ENCODE measurements around the gene HPS1.

Gene HPS1

DNA sequence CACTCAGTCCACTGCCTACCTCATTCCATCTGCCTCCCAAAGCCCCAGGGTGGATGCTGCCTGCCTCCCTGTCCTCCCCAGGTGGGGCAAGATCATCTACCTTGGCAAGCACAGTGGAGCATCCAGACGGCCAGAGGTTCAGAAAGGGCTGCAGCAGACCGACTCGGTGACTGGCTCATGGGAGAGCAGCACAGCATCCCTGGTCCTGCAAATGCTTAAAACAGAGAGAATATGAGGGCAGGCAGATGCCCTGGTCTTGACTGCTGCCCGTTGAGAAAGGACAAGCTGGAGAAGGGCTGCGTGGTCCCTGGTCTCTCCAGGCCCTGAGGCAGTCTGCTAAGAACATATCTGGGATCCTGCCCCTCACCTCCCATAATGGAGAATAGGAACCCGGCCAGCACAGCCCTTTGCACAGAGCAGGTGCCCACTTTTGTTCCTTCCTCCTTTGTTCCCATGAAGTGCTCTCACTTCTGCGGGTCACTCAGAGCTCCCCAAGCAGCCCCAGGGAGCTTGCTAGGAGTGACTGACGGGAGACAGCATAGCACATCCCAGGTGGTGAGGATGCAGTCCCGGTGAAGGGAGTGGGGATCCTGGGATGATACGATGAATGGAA, 1.4 kb downstream of the HPS1 start:
- Histone ChIP-seq H3K4me2 (ENCODE audit: low read length) (peak overlapping the region; percentile 86), H3K4me1 (ENCODE audit: control insufficient read depth, low read length) (peaks cover 27% of the 10 kb centered on the region), H3K79me2 (ENCODE audit: control insufficient read depth, low read length) (peaks cover 39% of the 10 kb centered on the region), H3K36me3 (ENCODE audit: control insufficient read depth, low read length) (peaks cover 59% of the 10 kb centered on the region), H4K20me1 (ENCODE audit: control insufficient read depth, insufficient read depth, low read depth, low read length) (peaks cover 7% of the 10 kb centered on the region), H3K27me3 (ENCODE audit: control insufficient read depth, low read length) (no peaks in the 10 kb centered on the region; the same call in 1 of the 2 replicates), H3K9me2 (replicated peaks; ENCODE audit: control insufficient read depth, low read length) (no peaks in the 10 kb centered on the region), H3K4me3 (ENCODE audit: low read length) (peak overlapping the region; percentile 95), H3K27ac (ENCODE audit: low read depth, low read length) (no peak overlapping the region), H3K9me3 (ENCODE audit: control insufficient read depth, insufficient read depth, low read length) (peaks cover 5% of the 10 kb centered on the region; the same call in 1 of the 2 replicates), H3F3A (ENCODE audit: control insufficient read depth, insufficient read depth) (peaks cover 6% of the 10 kb centered on the region; the same call in 1 of the 2 replicates)
- TF ChIP-seq EZH2phosphoT487 (IDR thresholded peaks at IDR 0.05; ENCODE audit: borderline replicate concordance, low read length), result no peak
- no peak for TF ChIP-seq CTCF (IDR thresholded peaks at IDR 0.05; ENCODE audit: low read depth, low read length, poor library complexity, severe bottlenecking)

DNA sequence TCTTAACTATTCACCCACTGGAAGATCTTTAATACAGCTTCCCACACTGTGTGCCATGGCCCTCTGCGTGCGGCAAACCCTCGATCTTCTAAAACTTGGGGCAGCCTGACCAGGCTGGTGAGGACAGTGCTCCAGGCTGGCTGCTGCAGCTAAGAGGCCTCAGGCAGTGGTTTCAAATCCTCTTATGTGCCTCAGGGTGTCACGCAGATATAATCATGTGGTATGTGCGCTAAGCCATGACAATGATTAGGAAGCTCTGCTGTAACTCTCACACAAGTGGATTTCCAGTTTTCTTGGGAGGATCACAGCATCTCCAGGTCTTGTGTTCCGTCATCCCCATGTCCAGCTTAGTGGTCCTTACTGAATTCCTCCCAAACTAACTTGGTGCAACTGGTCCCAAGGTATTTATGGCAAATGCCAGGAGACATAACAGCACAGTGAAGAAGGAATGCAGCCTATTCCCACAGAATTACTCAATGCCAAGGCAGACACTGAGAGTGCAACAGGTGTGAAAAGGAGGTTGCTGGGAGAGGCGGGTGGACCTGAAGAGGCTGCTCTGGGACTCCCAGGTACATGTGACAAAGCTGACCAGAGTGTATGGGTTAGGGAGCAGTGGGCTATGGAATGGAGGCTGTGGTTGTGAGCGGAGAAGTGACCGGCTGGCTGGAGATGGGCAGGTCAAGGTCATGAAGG, 2.3 kb downstream of the HPS1 start:
- no peak for TF ChIP-seq EZH2phosphoT487 (IDR thresholded peaks at IDR 0.05; ENCODE audit: borderline replicate concordance, low read length)
- no peak for TF ChIP-seq CTCF (IDR thresholded peaks at IDR 0.05; ENCODE audit: low read depth, low read length, poor library complexity, severe bottlenecking)
- peaks cover 39% of the 10 kb centered on the region for H3K79me2 ChIP-seq (ENCODE audit: control insufficient read depth, low read length)
- no peak overlapping the region for H3K4me3 ChIP-seq (ENCODE audit: low read length)
- H3K9me3 ChIP-seq (ENCODE audit: control insufficient read depth, insufficient read depth, low read length), result peaks cover 5% of the 10 kb centered on the region; the same call in 1 of the 2 replicates
- no peak overlapping the region for H3K27ac ChIP-seq (ENCODE audit: low read depth, low read length)
- peaks cover 27% of the 10 kb centered on the region for H3K4me1 ChIP-seq (ENCODE audit: control insufficient read depth, low read length)
- no peaks in the 10 kb centered on the region; the same call in 1 of the 2 replicates for H3K27me3 ChIP-seq (ENCODE audit: control insufficient read depth, low read length)
- H3K4me2 ChIP-seq (ENCODE audit: low read length), result peak overlapping the region; percentile 17; the same call in 1 of the 2 replicates
- H3F3A ChIP-seq (ENCODE audit: control insufficient read depth, insufficient read depth), result peaks cover 6% of the 10 kb centered on the region; the same call in 1 of the 2 replicates
- H3K9me2 ChIP-seq (replicated peaks; ENCODE audit: control insufficient read depth, low read length), result no peaks in the 10 kb centered on the region
- peaks cover 7% of the 10 kb centered on the region for H4K20me1 ChIP-seq (ENCODE audit: control insufficient read depth, insufficient read depth, low read depth, low read length)
- peaks cover 67% of the 10 kb centered on the region for H3K36me3 ChIP-seq (ENCODE audit: control insufficient read depth, low read length)

DNA sequence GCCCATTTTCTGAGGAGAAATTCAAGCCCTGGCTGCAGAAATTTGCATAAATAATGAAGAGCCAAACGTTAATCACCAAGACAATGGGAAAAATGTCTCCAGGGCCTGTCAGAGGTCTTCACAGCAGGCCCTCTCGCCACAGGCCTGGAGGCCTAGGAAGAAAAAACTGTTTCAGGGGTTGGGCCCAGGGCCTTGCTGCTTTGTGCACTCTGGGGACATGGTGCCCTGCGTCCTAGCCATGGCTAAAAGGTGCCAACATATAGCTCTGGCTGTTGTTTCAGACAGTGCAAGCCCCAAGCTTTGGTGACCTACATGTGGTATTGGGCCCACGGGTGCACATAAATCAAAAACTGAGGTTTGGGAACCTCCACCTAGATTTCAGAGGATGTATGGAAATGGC, 8.0 kb downstream of the HPS1 start:
- TF ChIP-seq EZH2phosphoT487 (IDR thresholded peaks at IDR 0.05; ENCODE audit: borderline replicate concordance, low read length) (no peak), CTCF (IDR thresholded peaks at IDR 0.05; ENCODE audit: low read depth, low read length, poor library complexity, severe bottlenecking) (no peak)
- Histone ChIP-seq H3K36me3 (ENCODE audit: control insufficient read depth, low read length) (peaks cover 72% of the 10 kb centered on the region), H3F3A (ENCODE audit: control insufficient read depth, insufficient read depth) (no peaks in the 10 kb centered on the region)

More for the DNA sequence above, 8.0 kb downstream of the HPS1 start:
- Histone ChIP-seq H3K27ac (ENCODE audit: low read depth, low read length) (no peak overlapping the region), H3K4me2 (ENCODE audit: low read length) (no peak overlapping the region), H3K79me2 (ENCODE audit: control insufficient read depth, low read length) (0 out of 2 replicates have a peak, but pooled peaks cover 5% of the 10 kb centered on the region), H3K9me2 (replicated peaks; ENCODE audit: control insufficient read depth, low read length) (no peaks in the 10 kb centered on the region), H3K4me3 (ENCODE audit: low read length) (no peak overlapping the region), H3K27me3 (ENCODE audit: control insufficient read depth, low read length) (no peaks in the 10 kb centered on the region), H4K20me1 (ENCODE audit: control insufficient read depth, insufficient read depth, low read depth, low read length) (no peaks in the 10 kb centered on the region), H3K9me3 (ENCODE audit: control insufficient read depth, insufficient read depth, low read length) (no peaks in the 10 kb centered on the region), H3K4me1 (ENCODE audit: control insufficient read depth, low read length) (no peaks in the 10 kb centered on the region)

Data from DOHH2 (cell line).